ENCODE measurements around the gene OR6Q1.

GRCh38 chr11:58027341-58027740 lies 3.4 kb upstream of the OR6Q1 start:
- TF ChIP-seq POLR2A (IDR thresholded peaks at IDR 0.05), result no peak
- TF ChIP-seq CTCF (IDR thresholded peaks at IDR 0.05), result no peak
